HL-60 (cell line): Measurements from ENCODE around the gene PRDM16.

Source experiments
- DNase-seq, 2 experiments: peaks; one replicate each; pipeline ENCODE4 v3.0.0-alpha.2; 2010 to 2020; ENCODE audit warnings: low read depth in 1 of 2, low spot score in 1 of 2
- H3K27ac ChIP-seq: fragments of 250-450 bp; sonication (Bioruptor Pico); replicated peaks from 2 replicates; pipeline ENCODE4 v1.5.1; 2020; ENCODE audit warnings: mild to moderate bottlenecking, moderate library complexity
- H3K27me3 ChIP-seq: fragments of 250-450 bp; sonication (Bioruptor Pico); 2 replicates; pipeline ENCODE4 v1.5.1; 2021; ENCODE audit warnings: mild to moderate bottlenecking, moderate library complexity; ENCODE audit not compliant: insufficient read depth, poor library complexity, severe bottlenecking
- H3K4me3 ChIP-seq: replicated peaks from 2 replicates; pipeline ENCODE4 v1.5.1; 2011; ENCODE audit warnings: mild to moderate bottlenecking, control low read depth, low read length; ENCODE audit not compliant: insufficient read depth
- CTCF ChIP-seq: IDR thresholded peaks from one replicate; pipeline ENCODE4 v1.5.1; 2011; ENCODE audit warnings: low read length, control low read depth, inconsistent platforms; ENCODE audit not compliant: insufficient read depth
- GABPA ChIP-seq: IDR thresholded peaks from 2 replicates; pipeline ENCODE4 v1.6.1; 2012; ENCODE audit warnings: low read depth
- POLR2AphosphoS5 ChIP-seq: IDR thresholded peaks from 2 replicates; pipeline ENCODE4 v1.6.1; 2012; ENCODE audit warnings: low read depth
- REST ChIP-seq: IDR thresholded peaks from 2 replicates; pipeline ENCODE4 v1.6.1; 2012; ENCODE audit warnings: low read depth; ENCODE audit not compliant: insufficient replicate concordance
- SPI1 ChIP-seq: IDR thresholded peaks from 2 replicates; pipeline ENCODE4 v1.6.1; 2012; ENCODE audit warnings: low read depth, mild to moderate bottlenecking, borderline replicate concordance

PRDM16 gene

DNA sequence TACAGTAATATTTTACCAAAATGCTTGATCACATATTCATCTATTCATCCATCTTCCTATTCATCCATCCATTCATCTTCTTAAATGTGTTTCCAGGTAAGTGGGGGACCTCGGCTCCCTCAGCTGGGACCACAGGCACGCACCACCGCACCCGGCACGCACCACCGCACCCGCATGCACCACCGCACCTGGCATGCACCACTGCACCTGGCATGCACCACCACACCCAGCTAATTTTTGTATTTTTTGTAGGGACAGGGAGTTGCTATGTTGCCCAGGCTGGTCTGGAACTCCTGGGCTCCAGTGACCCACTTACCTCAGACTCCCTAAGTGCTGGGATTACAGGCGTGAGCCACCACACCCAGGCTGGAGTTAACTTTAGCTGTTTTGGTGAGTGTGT lies 26.5 kb upstream of the PRDM16 start:
- no peak overlapping the region for H3K4me3 ChIP-seq
- no peak overlapping the region for H3K27ac ChIP-seq
- no peak for TF ChIP-seq SPI1
- no peak for TF ChIP-seq REST
- TF ChIP-seq POLR2AphosphoS5 = no peak
- TF ChIP-seq CTCF = no peak
- no peak for TF ChIP-seq GABPA
- no peaks in the 10 kb centered on the region for H3K27me3 ChIP-seq
- no peak for DNase-seq

GRCh38 chr1:3049164-3049563 lies 19.8 kb upstream of the PRDM16 start:
- no peaks in the 10 kb centered on the region for H3K27me3 ChIP-seq
- DNase-seq = no peak
- H3K4me3 ChIP-seq = no peak overlapping the region
- TF ChIP-seq SPI1 (no peak), CTCF (no peak), REST (no peak)
- H3K27ac ChIP-seq = no peak overlapping the region

DNA sequence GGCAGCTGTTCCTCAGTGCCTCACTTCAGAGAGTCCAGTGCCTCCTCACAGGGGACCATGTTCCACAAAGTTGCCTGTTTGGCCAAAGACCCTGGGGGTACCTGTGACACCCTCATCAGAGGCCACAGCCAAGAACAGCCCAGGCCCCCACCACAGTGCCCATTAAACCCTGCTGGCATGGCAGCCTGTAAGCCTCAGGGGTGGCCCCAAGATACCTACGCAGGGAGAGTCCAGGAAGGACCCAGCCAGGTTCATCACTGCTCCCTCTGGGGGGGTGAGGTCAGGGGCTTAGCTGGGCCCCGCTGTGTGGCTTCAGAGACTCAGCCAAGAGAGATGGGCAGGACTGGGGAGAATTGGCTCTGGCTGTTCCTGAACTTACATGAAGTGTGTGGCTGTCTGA lies 19.1 kb upstream of the PRDM16 start:
- Histone ChIP-seq H3K27me3 (no peaks in the 10 kb centered on the region), H3K27ac (no peak overlapping the region), H3K4me3 (no peak overlapping the region)
- no peak for TF ChIP-seq SPI1
- TF ChIP-seq POLR2AphosphoS5 = no peak
- TF ChIP-seq CTCF = no peak
- TF ChIP-seq GABPA = no peak
- TF ChIP-seq REST = no peak
- DNase-seq = no peak
